Right renal pelvis (tissue), 4 donors: ENCODE measurements around the gene NDUFAF8. TPM values are rescaled to one million over a fixed set of nuclear protein-coding genes. Genes with fewer than 3 reads are reported as not detected.

Source experiments
- DNase-seq, 4 donors: peaks; one replicate each; pipeline ENCODE4 v3.0.0-alpha.2; 2013; ENCODE audit warnings: low read depth in 4 of 4, low spot score in 3 of 4, missing footprints in 1 of 4
- polyA plus RNA-seq, 4 donors: library from polyadenylated mRNA; unstranded; fragments of 120-200 nt; gene quantifications; one replicate each; pipeline ENCODE4 v1.2.1, GENCODE V29; 2013; ENCODE audit not compliant: insufficient read length in 4 of 4

Gene NDUFAF8
- polyA plus RNA-seq, 4 donors = 46.3 to 55.4 (median 50.3) TPM

DNA sequence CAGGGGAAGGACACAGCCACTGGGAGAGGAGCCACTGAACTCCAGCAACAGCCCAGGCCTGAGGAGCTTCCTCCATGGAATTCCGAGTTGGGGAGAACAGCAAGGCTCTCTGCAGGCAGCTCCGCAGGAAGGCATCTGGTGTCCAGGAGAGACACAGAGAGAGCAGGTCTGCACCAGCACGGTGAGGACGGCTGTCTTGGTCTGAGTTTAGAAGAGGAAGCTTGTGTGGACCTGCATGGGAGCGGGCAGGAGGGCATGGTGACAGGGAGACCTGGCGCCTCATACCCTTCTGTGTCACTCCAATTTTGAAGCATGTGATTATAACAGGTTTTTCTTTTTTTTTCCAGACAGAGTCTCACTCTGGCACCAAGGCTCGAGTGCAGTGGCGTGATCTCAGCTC is 49.6 kb downstream of the NDUFAF8 start:
- DNase-seq = no peak

DNA sequence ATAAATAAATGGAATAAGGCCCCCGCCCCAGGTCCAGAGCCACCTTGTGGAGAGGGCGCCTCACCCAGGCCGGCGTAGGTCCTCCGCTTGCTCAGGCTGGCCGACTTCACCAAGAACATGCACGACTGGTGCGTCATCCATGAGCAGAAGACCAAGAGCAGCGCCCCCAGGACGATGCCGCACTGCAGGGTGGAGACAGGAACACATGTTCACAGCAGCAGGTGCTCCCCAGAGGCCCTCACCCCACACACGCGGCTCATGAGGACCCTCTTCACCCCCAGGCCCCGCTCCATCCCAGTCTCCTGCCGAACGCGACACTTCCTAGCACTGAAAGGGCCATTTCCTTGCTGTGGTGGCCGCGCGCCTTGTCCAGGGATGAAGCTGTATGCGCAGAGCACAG is 50.5 kb downstream of the NDUFAF8 start:
- no peak for DNase-seq

DNA sequence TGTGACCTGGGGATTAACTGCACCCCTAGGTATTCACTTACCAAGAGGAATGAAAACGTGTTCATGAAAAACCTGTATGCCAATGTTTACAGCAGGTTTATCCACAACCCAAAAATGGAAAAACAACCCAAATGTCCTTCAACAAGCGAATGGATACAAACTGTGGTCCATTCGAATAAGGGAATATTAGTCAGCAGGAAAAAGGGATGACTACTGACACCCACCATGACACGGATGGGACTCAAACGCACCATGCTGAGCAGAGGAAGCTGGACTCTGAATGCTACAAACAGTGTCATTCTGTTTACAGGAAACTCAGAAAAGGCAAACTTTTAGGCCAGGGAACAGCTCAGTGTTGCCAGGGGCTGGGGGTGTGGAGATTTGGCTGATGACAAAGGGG is 51.1 kb downstream of the NDUFAF8 start:
- no peak for DNase-seq

Other genes with a start within 250 kb of the NDUFAF8 start
- gene CHMP6, start 247.5 kb upstream of the NDUFAF8 start, polyA plus RNA-seq = 10 to 100 TPM; 27.3 to 34.5 (median 30.5) TPM
- 10 to 100 TPM; 37.8 to 51.1 (median 44.0) TPM for gene BAIAP2, start 204.2 kb upstream of the NDUFAF8 start, polyA plus RNA-seq
- gene PVALEF, start 73.8 kb upstream of the NDUFAF8 start, polyA plus RNA-seq = under 1 TPM in 3 of 4 donors, not detected in 1; 0.13 to 0.39 (median 0.23) TPM
- gene AATK, start 73.1 kb upstream of the NDUFAF8 start, polyA plus RNA-seq = 1 to 10 TPM; 3.3 to 7.3 (median 3.6) TPM
- 10 to 100 TPM; 13.6 to 24.1 (median 14.6) TPM for gene CEP131, start 16.4 kb upstream of the NDUFAF8 start, polyA plus RNA-seq
- gene TEPSIN, start 263 bp upstream of the NDUFAF8 start, polyA plus RNA-seq = 10 to 100 TPM; 16.3 to 27.7 (median 17.7) TPM
- gene SLC38A10, start 56.0 kb downstream of the NDUFAF8 start, polyA plus RNA-seq = 10 to 100 TPM; 55.3 to 72.5 (median 58.5) TPM
- gene BAHCC1, start 156.1 kb downstream of the NDUFAF8 start, polyA plus RNA-seq = 10 to 100 TPM; 16.6 to 24.7 (median 18.8) TPM